NCI-H2171 (cell line): ENCODE data around the gene TMEM254.
"Not testable (repeated sequence)": the region's sequence is repeated elsewhere in the genome, so short reads cannot be mapped to it uniquely, and the experiment has no call there.

Experiments
- DNase-seq: peaks from one replicate; lab custom pipeline; 2025; lab: John Stamatoyannopoulos, UW

Gene TMEM254

DNA sequence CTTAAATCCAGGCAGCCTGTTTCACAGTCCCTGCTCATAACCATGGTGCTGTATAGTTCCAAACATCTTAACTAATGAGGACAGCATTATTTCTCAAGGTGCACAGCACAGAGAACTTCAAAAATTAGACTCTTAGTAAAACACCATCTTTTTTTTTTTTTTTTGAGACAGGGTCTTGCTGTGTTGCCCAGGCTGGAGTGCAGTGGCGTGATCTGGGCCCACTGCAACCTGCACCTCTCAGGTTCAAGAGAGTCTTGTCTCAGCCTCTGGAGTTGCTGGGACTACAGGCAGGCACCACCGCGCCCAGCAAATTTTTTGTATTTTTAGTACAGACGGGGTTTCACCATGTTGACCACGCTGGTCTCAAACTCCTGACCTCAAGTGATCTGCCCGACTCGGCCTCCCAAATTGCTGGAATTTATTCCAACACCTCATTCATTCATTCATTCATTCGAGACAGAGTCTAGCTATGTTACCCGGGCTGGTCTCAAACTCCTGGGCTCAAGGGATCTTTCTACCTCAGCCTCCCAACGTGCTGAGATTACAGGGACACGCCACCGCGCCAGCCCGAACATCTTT lies 507 bp upstream of the TMEM254 start:
- DNase-seq = no peak

- DNase-seq = no peak
Measured at GRCh38 chr10:80079312-80079719, 851 bp downstream of the TMEM254 start.

DNA sequence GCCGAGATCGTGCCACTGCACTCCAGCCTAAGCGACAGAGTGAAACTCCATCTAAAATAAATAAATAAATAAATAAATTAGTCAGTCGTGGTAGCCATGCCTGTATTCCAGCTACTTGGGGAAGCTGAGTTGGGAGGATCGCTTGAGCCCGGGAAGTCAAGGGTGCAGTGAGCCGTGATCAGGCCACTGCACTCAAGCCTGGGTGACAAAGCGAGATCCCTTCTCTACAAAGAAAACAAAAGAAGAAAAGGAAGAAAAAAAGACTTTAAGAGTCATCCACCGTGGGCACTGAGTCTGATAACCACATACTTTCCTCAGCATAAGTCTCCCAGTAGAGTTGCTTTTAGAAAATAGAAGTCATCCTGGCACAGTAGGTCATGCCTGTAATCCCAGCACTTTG lies 2.6 kb downstream of the TMEM254 start:
- DNase-seq = no peak

DNA sequence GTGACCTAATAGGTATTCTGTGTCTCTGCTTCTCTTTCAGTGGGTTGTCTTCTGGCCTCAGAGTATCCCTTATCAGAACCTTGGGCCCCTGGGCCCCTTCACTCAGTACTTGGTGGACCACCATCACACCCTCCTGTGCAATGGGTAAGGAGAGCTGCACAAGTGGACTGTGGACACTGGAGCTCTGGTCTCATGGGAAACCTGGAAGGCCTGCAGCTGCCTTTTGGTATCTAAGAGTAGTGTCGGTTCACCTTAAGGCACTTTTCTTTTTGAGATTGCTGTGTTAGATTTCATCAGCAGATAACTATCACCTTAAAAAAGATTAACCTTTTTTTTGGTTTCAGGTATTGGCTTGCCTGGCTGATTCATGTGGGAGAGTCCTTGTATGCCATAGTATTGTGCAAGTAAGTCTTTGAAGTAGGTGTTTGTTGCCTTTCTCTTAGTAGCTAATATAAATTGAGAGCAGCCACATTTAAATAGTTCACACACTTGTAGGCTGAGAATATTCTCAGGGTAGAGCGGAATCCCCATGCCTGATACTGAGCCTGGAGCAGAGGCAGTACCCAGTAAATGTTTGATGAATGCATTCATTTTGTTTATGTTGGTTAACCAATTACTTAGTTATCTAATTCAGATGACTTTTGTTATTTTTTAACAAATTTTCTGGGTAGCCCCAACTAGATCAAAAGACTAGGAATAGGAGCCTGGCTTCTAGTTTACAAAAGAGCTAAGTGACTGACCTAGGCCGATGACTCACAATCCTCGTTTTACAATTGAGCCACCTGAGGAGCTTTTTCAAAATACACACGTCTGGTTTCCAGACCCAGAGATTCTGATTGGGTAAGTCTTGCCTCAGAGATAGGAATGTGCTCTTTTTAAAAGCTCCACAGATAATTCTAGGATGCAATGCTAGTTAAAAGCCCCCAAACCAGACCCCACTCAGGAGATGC lies 3.6 kb downstream of the TMEM254 start:
- DNase-seq = no peak

- no peak for DNase-seq
Measured at GRCh38 chr10:80090121-80090520, 11.7 kb downstream of the TMEM254 start.

DNA sequence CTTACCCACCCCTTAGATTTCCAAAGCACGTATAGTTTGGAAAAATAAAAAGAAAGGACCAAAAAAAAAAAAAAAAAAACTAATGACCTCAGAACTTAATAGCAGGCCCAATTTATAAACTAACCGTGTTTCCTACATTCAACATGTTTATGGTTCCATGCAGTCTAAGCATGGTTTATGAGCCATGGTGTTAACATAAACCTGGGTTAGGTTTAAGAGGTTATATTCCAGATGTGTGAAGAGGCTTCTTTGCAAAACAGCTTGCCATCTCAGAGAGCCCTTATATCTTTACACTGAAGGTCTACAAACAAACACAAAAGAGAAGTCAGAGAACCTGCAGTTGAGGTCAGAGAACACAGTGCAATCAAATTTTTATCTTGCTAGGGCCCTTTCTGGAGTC lies 15.8 kb downstream of the TMEM254 start:
- no peak for DNase-seq

GRCh38 chr10:80098272-80098671 lies 19.8 kb downstream of the TMEM254 start:
- not testable (repeated sequence) for DNase-seq

DNA sequence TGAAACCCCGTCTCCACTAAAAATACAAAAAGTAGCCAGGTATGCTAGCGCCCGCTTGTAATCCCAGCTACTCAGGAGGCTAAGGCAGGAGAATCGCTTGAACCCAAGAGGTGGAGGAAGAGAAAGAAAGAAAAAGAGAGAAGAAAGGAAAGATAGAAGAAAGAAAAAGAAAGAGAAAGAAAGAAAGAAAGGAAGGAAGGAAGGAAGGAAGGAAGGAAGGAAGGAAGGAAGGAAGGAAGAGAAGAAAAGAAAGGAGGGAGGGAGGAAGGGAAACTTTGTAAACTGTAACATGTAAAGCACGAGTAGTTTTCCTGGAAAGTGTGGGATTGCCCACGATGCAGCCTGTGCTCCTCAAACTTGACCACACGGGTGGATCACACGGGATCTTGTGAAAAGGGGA lies 20.8 kb downstream of the TMEM254 start:
- not testable (repeated sequence) for DNase-seq

DNA sequence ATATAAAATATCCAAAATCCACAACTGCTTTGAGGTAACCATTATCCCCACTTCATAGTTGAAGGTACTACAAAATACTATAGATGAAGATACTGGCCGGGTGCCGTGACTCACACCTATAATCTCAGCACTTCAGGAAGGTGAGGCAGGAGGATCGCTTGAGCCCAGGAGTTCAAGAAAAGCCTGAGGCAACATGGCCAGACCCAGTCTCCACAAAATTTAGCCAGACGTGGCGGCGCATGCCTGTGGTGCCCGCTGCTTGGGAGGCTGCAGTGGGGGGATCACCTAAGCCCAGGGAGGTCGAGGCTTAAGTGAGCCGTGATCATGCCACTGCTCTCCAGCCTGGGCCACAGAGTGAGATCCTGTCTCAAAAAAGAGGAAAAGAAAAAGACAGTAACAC lies 21.7 kb downstream of the TMEM254 start:
- no peak for DNase-seq

- DNase-seq = peak; percentile 15
Measured at GRCh38 chr10:80100861-80101695, 22.6 kb downstream of the TMEM254 start.

DNA sequence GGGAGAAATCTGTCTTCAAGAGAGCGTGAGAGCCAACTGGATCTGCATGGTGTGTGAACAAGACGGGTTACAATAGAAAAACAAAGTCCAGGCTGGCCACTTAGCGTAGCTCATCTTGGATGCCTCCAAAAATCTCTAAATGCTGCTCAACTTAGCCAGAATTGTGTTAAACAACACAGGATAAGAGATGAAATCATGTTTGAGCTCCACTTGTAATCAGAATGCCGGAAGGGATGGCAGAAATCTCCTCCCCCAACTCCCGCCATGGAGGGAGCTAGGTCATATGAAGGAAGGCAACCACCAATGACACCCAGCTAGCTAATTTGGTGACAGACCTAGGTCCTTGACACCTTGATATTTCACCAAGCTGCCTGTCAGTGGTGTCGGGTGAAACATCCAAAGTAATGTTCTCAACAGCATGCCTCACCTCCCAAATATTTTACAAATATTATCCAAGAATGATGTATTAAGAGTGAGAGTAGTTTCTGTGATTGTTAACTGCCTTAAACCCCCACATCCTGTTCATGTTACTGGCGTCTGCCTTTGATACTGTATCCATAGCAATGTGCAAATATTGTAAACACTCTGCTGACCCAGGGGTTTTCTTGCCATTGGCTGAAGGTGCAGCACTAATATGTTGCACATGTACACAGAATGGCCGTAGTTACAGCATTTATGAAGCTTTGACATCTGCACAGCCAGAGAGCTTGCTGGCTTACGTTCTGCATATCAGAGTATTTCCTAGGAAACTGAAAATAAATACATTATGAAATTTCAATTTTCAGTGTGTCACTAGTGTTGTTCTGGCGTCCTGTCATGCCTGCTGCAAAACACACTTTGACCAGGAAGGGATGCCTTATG lies 25.8 kb downstream of the TMEM254 start:
- DNase-seq = no peak

GRCh38 chr10:80108576-80109239 lies 30.2 kb downstream of the TMEM254 start:
- DNase-seq = peak; percentile 15

DNA sequence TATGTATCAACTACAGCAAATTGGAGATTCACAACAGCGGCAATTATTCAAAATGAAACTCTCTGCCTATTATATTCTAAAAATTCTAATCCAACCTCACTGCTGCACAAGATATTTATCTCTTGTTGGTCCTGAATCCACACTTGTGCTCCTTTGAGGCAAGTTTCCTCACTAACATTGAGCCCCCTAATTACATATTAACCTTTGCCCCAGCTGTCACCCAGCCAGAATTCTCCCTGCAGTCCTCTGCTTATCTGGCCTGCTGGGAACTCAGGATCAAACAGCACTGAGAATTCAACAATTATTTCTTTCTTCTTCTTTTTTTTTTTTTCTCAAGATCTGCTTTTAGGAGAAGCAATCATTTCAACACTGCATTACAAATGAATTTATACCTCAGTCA lies 32.5 kb downstream of the TMEM254 start:
- no peak for DNase-seq

GRCh38 chr10:80118669-80119068 lies 40.2 kb downstream of the TMEM254 start:
- DNase-seq = no peak

GRCh38 chr10:80122110-80122710 lies 43.7 kb downstream of the TMEM254 start:
- no peak for DNase-seq

- DNase-seq = no peak
Measured at GRCh38 chr10:80122746-80123145, 44.3 kb downstream of the TMEM254 start.

GRCh38 chr10:80126876-80127275 lies 48.4 kb downstream of the TMEM254 start:
- DNase-seq = no peak

- DNase-seq = no peak
Measured at GRCh38 chr10:80131499-80131901, 53.0 kb downstream of the TMEM254 start.

DNA sequence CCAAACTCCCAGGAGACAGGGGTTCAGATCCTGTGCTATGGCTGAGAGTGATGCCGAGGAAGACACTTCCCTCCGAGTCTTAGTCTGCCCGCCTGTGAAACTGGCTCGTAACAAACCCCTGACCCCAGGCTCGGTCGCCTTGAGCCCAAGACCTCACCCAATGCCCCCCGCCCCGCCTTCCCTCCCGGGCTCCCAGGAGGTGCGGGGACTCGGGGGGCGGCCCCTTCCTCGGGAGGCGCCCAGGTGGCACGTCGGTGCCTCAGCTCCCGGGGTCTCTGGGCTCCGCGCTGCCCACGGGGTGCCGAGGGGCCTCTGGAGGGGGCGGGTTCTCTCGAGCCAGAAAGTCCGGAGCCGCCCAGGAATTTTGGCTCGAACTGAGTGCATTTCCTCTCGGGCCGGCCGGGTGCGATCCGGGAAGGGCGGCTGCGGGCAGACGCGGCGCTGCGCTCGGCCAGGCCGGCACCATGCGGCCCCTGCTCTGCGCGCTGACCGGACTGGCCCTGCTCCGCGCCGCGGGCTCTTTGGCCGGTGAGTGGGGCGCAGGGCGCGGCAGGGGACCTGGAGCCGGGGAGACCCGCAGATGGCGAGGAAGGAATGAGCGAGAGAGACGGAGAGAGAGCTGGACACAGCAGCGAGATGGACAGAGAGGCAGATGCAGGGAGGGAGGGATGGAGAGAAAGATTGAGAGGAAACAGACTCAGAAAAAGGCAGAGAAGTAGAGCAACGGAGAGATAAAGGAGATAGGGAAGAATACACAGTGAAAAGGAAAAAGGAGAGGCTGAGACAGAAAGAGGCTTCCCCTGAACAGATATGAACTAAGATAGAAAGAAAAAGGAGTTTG lies 54.1 kb downstream of the TMEM254 start, which contains the start of gene PLAC9:
Gene PLAC9 (plus strand): TSS at position 432 of the 841 bp plus-strand sequence. CDS start 33 bp downstream, at position 465.
- DNase-seq = no peak

DNA sequence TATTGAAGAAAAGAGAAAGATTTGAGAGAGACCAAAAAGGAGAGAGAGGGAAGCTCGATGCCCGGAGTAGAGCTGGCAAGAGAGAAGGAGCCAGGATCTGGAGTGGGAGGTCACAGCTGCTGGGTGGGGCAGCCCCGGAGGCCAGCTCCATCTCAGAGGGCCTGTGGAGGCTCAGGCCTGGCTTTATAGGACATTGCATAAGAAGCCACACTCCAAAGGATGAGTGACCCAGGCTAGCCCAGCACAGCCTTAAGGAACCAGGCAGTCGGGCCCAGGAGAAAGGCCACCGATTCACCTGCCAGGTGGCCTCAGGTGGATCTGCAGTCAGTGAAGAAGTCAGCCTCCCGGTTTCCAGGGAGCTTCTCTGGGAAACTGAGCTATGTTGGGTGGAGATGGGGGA lies 54.7 kb downstream of the TMEM254 start:
- DNase-seq = no peak
